HTERT RPE-1 (cell line): Measurements from ENCODE around the gene ZBTB46.
"Not testable (repeated sequence)": the region's sequence is repeated elsewhere in the genome, so short reads cannot be mapped to it uniquely, and the experiment has no call there.

ENCODE experiments used
- in situ Hi-C: fragments of 300-500 bp; cut with MboI; formaldehyde crosslinking; loops from 4 replicates; pipeline ENCODE4 v1.14.3; 2020; ENCODE audit warnings: low sequenced_read_pairs

Gene ZBTB46, protein sequence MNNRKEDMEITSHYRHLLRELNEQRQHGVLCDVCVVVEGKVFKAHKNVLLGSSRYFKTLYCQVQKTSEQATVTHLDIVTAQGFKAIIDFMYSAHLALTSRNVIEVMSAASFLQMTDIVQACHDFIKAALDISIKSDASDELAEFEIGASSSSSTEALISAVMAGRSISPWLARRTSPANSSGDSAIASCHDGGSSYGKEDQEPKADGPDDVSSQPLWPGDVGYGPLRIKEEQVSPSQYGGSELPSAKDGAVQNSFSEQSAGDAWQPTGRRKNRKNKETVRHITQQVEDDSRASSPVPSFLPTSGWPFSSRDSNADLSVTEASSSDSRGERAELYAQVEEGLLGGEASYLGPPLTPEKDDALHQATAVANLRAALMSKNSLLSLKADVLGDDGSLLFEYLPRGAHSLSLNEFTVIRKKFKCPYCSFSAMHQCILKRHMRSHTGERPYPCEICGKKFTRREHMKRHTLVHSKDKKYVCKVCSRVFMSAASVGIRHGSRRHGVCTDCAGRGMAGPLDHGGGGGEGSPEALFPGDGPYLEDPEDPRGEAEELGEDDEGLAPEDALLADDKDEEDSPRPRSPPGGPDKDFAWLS

DNA sequence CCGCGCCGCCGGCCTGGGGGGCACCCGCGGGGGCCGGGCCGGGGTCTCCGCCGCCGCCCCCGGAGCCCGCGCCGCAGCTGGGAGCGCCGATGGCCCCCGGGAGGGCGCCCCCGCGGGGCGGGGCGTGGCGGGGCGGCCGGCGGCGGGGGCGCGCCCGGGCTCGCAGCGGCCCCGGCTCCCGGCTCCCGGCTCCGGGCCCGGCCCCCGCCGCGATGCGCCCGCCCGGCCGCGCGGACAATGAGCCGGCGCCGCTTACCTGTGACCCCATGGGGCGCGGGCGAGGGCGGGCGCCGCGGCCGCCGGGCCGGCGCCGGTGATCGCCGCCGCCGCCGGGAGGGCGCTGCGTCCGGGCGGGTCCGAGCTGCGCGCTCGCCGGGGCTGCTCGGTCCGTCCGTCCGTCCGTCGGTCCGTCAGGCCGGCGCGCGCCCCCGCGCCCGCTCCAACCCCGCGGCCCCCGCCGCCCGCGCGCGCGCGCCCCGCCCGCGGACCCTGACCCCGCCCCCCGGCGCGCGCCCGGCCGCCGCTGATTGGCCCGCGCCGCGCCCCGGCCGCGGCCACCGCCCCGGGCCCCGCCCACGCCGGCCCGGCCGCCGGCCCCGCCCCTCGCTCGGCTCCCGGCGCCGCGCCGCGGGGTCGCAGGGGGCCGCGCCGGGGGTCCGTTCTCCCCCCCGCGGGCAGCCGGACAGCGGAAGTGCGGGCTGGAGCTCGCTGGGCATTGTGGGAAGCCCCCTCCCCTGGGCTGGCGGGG, at the start of gene ZBTB46:
TSS of gene ZBTB46 (minus strand) at position 424 of the 748 bp plus-strand sequence. CDS start 40,507 bp downstream, outside the sequence.
- in situ Hi-C loops: no loop called here

DNA sequence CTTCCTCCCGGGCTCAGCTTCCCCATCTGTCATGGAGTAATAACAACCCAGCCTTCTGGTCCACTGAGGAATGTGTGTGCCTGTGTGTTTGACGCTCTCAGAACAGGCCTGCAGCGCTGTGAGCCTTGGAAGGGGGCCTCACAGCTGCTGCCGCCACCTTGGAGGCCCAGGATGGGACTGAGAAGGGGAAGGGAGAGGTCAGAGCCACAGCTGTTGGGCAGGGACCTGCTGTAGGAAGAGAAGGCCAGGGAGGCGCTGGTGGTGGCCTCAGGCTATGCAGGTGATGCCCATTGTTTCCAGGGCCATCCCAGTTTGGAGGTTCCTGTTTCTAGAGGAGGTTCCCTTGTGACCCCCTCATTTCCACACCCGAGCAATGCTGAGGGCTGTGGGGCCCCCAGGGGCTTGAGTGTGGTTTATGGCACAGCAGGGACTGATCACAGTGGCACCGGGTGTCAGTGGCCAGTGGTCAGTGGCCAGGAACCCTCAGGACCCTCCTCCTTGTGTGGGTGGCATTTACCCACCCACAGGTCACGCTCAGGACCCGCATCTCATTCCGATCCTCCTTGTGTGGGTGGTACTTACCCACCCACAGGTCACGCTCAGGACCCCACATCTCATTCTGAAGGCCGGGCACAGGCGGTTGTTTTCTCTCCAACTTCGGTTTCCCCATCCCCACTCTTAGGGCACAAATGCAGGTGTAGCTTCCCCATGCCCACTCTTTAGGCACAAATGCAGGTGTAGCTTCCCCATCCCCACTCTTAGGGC, 48.0 kb upstream of the ZBTB46 start:
- in situ Hi-C loops: no loop called here

DNA sequence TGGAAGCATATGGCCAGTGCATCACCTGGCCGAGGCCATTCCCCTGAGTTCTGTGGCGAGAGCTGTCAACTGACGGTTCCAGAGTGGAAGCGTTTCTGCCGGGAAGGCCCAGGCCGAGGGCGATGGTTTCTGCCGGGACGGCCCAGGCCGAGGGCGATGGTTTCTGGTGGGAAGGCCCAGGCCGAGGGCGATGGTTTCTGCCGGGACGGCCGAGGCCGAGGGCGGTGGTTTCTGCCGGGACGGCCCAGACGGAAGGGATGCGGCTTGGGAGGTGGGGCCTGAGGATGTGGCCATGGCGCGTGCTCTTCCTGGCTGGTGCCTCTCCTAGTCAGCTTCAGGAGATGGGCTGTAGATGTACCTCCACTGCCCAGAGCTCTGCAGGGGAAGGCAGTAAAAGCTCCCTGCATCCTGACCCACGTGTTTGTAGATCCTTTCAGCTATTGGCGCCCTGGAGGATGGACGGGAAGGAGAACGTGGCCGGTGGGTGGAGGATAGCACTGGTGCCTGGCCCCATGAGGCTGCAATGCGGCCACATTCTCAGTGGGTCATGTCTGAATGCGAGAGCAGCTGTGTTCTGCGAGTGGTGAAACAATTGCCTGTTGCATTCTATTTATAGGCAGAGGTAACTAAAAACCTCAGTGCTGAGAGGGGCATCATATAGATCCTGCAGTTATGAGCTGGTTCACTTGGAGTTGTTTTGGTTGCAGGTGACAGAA, 46.8 kb upstream of the ZBTB46 start:
- in situ Hi-C loops: no loop called here

DNA sequence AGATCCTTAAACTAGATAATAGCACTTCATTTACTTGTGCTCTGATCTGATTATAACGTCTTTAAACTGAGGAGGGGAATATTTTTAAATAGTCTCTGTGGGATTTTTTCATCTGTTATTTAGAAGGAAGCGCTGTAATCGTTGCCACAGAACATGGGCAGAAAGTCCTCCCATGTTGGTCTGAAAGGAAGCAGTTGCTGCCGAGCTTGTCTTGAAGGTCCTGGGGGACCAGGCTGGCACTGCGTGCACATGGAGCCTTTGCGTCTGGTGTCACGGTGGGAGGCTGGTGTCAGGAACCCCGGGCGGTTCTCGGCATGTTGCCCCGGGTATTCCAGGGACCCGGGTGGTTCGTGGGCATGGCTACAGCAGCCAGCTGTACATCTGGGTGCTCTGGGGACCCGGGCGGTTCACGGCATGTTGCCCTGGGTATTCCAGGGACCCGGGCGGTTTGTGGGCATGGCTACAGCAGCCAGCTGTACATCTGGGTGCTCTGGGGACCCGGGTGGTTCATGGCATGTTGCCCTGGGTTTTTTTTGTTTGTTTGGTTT, 45.5 kb upstream of the ZBTB46 start:
- in situ Hi-C loops: no loop called here

DNA sequence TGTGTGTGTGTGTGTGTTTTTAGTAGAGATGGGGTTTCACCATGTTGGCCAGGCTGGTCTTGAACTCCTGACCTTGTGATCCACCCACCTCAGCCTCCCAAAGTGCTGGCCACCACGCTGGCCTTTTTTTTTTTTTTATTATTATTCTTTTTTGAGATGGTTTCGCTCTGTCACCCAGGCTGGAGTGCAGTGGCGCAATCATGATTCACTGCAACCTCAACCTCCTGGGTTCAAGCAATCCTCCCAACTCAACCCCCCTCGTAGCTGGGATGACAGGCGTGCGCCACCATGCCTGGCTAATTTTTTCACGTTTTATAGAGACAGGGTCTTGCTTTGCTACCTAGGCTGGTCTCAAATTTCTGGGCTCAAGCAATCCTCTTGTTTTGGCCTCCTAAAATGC, 43.2 kb upstream of the ZBTB46 start:
- in situ Hi-C loops: not testable (repeated sequence)

DNA sequence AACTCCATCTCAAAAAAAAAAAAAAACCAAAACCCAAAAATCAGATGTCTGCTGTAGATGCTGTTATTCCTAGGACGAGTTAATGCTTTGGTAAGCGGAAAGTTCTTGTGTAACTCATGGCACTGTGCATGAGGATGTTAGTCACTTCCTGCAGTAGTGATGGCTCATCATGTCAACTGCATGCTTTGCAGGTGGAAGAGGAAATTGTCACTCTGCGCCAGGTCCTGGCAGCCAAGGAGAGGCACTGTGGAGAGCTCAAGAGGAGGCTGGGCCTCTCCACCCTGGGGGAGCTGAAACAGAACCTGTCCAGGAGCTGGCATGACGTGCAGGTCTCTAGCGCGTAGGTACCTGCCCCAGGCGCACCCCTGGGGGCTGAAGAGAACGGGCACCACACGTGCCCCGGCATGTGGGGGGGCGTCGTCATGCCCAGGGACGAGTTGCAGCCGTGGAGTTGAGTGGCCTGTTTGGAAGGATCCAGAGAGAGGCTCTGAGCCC, 42.5 kb upstream of the ZBTB46 start:
- in situ Hi-C loops: no loop called here

DNA sequence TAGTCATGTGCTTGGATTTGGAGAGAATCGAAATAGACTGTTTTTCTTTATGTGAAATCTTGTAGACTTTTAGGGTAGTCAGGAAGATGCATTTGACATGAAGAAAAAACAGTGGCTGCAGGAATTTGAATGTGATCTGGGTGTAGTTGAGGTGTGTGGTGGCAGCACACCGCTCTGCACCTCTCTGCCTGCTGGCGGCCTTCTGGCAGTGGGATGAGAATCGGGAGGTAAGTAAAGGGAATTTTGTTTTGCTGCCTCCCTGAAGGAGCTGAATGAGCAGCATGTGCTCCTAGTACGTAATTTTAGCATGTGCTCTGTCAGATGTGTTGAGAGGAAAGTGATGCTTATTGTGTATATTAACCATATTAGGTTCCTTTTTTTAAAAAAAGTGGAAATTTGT, 37.2 kb upstream of the ZBTB46 start:
- in situ Hi-C loops: no loop called here

DNA sequence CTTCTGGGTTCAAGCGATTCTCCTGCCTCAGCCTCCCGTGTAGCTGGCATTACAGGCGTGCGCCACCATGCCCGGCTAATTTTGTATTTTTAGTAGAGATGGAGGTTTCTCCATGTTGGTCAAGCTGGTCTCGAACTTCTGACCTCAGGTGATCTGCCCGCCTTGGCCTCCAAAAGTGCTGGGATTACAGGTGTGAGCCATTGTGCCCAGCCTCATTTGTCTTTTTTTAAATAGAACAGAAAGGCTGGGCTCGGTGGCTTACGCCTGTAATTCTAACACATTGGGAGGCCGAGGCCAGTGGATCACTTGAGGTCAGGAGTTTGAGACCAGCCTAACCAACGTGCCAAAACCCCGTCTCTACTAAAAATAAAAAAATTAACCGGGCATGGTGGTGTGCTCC, 36.0 kb upstream of the ZBTB46 start:
- in situ Hi-C loops: not testable (repeated sequence)

DNA sequence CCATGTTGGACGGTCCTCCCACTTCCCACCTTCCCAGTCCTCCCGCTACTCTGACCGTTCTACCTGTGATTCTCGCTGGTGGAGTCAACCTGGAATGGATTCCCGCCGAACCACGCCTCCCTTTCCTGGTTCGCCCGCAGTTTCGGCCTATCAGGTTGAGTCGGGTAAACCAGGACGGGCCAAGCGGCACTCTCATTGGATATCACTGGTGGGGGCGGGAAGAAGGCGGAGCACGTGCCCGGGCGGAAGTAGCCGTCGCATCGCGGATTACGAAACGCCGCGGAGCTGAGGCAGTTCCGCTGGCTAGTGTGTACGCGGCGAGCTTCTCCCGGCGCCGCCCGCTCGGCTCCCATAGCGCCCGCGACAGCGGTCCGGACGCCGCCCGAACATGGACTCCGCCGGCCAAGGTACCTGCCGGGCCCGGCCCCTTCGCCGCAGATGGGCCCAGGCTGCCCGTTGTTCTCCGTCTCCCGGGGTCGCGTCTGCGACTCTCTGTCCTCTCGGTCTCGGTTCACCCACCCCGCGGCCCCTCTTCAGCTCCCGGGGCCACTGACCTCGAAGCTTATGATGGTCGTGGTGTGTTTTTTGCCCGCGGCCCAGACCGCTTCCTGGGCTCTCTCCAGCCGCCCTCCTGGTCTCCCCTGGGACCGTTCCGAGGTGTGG, 34.0 kb upstream of the ZBTB46 start, which contains the start of gene TPD52L2:
TSS of gene TPD52L2 (plus strand) at position 293 of the 663 bp plus-strand sequence. CDS start at position 389, 96 bp downstream.
- in situ Hi-C loops: no loop called here

DNA sequence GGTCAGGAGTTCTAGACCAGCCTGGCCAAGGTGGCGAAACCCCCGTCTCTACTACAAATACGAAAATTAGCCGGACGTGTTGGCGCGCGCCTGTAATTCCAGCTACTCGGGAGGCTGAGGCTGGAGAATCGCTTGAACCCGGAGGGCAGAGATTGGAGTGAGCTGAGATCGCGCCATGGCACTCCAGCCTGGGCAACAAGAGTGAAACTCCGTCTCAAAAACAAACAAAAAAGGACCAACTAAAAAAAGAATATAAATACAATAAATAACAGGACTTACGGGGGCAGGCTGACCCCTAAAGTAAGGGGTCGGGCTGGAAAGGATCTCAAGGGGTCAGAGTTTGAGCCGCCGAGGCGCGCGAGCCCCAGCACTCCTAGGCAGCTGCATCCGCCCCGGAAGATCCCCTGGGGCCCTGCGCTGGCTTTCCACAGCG, 33.5 kb upstream of the ZBTB46 start:
- in situ Hi-C loops: no loop called here

DNA sequence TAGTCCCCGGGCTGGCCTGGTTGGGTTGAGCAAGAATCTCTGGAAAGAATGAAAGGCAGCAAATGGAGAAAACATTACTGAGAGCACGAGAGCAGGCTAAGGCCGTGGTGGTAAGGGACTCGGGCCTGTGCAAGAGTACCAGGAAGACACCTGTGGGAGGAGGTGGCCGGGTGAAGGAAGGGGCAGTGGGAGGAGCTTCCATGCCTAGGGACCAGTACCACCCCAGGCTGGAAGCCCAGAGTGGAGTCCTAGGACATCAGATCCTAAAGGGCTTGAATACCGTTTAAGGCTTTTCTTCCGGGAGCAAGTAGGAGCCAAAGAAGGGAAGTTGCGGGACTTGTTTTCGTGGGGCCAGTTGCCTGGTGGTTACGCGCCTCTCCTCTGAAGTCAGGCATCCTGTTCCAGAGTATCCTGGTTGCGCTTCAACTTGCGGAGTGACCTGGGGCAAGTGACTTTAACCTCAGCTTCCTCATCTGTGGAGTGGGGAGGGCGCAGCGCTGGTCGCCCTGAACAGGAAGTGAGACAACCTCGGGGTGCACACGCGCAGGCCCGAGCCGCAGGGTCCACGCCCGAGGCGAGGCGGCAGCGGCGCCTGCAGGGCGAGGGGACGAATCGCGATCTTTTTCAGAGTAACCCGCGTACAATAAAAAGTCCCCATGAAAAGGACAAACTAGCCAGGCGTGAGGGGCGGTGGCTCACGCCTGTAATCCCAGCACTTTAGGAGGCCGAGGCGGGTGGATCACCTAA, 32.9 kb upstream of the ZBTB46 start:
- in situ Hi-C loops: no loop called here

DNA sequence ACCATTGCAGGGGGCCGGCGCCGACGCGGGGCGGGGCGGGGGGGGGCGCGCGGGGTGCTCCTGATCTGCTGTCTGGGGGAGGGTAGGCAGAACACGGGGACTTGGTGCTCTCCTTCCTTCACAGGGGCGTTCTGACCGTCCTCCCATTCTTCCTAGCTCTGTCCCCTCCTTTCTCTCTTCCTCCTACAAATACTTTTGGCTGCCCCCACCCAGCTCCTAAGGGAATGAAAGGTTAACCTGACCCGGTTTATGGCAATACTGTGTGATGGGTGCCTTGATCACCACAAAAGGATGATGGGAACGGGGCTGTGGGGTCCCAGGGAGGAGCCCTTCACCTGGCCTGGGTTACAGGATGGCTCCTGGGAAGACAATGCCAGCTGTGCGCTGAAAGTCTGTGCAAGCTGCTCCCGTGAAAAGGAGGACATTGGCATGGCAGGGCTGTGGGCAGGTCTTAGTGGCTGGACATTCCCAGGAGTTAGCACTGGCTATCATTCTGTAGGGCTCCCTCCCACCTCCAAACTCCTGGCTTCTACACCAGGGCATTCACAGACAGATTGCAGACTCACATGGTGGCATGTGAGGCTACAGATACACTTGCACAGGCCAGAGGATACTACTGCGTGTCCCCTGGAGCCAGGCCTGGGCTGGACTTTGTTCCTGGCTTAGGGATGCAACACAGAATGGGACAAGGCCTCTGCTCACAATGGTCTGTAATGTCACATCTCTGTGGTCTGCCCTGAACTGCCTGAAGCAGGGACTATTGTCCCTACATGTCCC, 32.1 kb upstream of the ZBTB46 start:
- in situ Hi-C loops: no loop called here

DNA sequence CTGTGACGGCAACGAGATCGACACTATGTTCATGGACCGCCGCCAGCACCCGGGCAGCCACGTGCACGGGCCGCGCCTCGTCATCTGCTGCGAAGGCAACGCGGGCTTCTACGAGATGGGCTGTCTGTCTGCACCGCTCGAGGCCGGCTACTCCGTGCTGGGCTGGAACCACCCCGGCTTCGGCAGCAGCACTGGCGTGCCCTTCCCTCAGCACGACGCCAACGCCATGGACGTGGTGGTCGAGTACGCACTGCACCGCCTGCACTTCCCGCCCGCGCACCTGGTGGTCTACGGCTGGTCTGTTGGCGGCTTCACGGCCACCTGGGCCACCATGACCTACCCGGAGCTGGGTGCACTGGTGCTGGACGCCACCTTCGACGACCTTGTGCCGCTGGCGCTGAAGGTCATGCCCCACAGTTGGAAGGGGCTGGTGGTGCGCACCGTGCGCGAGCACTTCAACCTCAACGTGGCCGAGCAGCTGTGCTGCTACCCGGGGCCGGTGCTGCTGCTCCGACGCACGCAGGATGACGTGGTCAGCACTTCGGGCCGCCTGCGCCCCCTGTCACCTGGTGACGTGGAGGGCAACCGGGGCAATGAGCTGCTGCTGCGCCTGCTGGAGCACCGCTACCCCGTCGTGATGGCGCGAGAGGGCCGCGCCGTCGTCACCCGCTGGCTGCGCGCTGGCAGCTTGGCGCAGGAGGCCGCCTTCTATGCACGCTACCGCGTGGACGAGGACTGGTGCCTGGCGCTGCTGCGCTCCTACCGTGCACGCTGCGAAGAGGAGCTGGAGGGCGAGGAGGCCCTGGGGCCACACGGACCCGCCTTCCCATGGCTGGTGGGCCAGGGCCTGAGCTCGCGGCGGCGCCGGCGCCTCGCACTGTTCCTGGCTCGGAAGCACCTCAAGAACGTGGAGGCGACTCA, 31.2 kb upstream of the ZBTB46 start:
- in situ Hi-C loops: no loop called here

DNA sequence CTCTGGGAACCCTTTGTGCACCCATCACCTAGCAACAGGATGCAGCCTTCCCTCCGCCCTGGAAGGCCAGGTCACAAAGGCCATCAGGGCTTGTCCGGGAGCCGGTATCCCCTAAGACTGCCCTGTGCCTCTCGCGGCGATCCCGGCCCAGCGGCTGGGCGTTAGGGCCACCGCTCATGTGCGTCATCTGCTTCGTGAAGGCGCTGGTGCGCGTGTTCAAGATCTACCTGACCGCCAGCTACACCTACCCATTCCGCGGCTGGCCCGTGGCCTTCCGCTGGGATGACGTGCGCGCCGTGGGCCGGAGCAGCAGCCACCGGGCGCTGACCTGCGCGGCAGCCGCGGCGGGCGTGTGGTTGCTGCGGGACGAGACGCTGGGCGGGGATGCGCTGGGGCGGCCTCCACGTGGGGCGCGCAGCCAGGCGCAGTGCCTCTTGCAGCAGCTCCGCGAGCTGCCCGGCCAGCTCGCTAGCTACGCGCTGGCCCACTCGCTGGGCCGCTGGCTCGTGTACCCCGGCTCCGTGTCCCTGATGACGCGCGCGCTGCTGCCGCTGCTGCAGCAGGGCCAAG, 30.4 kb upstream of the ZBTB46 start, which contains the start of gene ABHD16B:
TSS of gene ABHD16B (plus strand) at position 134 of the 570 bp plus-strand sequence. CDS start at position 177, 43 bp downstream.
- in situ Hi-C loops: no loop called here

DNA sequence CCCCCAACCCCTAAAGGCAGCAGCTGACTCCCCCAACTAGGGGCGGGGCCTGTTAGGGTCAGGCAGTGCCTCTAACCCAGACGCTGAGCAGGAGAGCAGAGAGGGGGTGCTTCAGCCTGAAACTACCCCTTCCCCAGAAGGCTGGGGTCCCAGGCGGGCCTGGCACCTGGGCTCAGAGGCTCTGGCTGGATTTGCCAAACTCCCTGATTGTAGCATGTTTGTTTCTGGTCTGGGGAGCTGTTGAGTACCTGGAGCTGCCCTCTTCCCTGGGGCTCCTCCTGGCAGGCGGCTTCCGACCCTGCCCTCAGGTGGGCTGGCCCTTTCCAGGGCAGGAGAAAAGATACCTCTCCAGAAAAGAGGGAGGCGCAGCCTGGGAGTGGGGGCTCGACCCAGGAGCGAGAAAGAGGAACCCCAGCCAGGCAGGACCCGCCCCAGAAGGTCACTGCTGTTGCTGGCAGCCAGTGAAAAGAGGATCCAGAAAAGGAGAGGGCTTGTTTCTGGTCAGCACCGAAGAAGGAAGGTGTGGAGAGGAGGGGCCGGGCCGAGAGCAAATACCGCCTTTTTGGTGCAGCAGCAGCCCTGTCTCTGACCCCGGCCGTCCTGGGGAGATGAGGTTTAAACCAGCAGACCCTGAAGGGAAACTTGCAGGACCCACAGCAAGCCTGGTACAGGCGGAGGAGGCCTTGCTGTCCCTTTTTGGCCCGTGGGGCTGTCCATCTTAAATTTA, 29.4 kb upstream of the ZBTB46 start:
- in situ Hi-C loops: no loop called here
